ENCODE results near the gene PRPF4.

DNA sequence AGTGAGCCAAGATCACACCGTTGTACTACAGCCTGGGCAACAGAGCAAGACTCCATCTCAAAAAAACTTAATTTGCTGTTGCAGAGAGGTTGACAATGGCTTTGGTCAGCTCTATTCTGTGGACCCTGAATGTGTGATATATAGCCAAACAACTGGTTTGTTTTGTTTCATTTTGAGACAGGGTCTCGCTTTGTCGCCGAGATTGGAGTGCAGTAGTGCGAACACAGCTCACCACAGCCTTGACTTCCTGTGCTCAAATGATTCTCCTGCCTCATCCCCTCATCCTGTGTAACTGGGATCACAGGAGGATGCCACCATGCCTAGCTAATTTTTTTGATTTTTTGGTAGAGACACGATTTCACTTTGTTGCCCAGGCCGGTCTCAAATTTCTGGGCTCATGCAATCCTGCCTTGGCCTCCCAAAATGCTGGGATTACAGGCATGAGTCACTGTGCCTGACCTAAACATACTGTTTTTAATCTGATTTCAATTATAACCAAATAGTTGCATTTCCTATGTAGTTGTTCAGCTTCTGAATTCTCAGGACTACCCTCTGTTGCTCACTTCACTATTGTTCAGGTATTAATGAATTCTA, 17.9 kb downstream of the PRPF4 start:
- TF ChIP-seq CTCF (IDR thresholded peaks at IDR 0.05; ENCODE audit: extremely low read depth in 1 of 2, insufficient read depth in 1 of 2, low read depth in 1 of 2, low read length in 2 of 2): no peak
- no peak for TF ChIP-seq POLR2AphosphoS5 (IDR thresholded peaks at IDR 0.05; ENCODE audit: insufficient read depth, low read depth, low read length)
- TF ChIP-seq, protein P1, sequence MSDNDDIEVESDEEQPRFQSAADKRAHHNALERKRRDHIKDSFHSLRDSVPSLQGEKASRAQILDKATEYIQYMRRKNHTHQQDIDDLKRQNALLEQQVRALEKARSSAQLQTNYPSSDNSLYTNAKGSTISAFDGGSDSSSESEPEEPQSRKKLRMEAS (IDR thresholded peaks at IDR 0.05; ENCODE audit: insufficient read depth, insufficient read length): no peak
- TF ChIP-seq FOS (IDR thresholded peaks at IDR 0.05; ENCODE audit: borderline replicate concordance, insufficient read depth, low read length): no peak
- TF ChIP-seq EZH2 (IDR thresholded peaks at IDR 0.05; ENCODE audit: borderline replicate concordance, low read depth, low read length, severe bottlenecking): no peak
- no peak for TF ChIP-seq MYC (IDR thresholded peaks at IDR 0.05; ENCODE audit: low read depth, low read length)
- TF ChIP-seq POLR2A (IDR thresholded peaks at IDR 0.05; ENCODE audit: low read depth, low read length): no peak

Measured in endothelial cell of umbilical vein (primary cell).